GM23338 (cell line): ENCODE measurements around the gene KLK7.

Experiments
- CTCF ChIP-seq, 2 experiments: fragments of 200-600 bp in 1 of 2; sonication (generic) in 1 of 2; conservative IDR thresholded peaks; 2 replicates each; pipeline versions ENCODE4 v1.5.1 to v1.6.1; 2016 to 2017; ENCODE audit warnings: antibody characterized with exemption in 2 of 2, low read depth in 2 of 2, mild to moderate bottlenecking in 2 of 2, moderate library complexity in 1 of 2
- EZH2phosphoT487 ChIP-seq: fragments of 200-600 bp; sonication (generic); IDR thresholded peaks from one replicate; pipeline ENCODE4 v1.8.1; 2018; ENCODE audit warnings: antibody characterized with exemption; ENCODE audit not compliant: unreplicated experiment

- TF ChIP-seq CTCF (conservative IDR thresholded peaks at IDR 0.05; ENCODE audit: low read depth in 2 of 2) (no peak), EZH2phosphoT487 (no peak)
These were observed 10.4 kb upstream of the KLK7 start for GRCh38 chr19:50994129-50994528.
